ENCODE measurements around the gene JMJD7.
A peak's percentile ranks its signal among the peaks of the same experiment; 100 is the strongest.

JMJD7 gene

GRCh38 chr15:41801850-41802455 lies 25.9 kb upstream of the JMJD7 start:
- peak; percentile 54 for DNase-seq

- no peak for DNase-seq
These were observed 23.5 kb upstream of the JMJD7 start for GRCh38 chr15:41804361-41804760.

GRCh38 chr15:41804916-41805666 lies 22.8 kb upstream of the JMJD7 start:
- DNase-seq, result no peak

- DNase-seq, result no peak
These were observed 22.2 kb upstream of the JMJD7 start for GRCh38 chr15:41805711-41806110.

GRCh38 chr15:41806291-41807181 lies 21.4 kb upstream of the JMJD7 start:
- DNase-seq, result no peak

GRCh38 chr15:41809121-41809520 lies 18.8 kb upstream of the JMJD7 start:
- DNase-seq, result peak; percentile 55

GRCh38 chr15:41809526-41810220 lies 18.2 kb upstream of the JMJD7 start:
- no peak for DNase-seq

GRCh38 chr15:41810651-41811431 lies 17.1 kb upstream of the JMJD7 start:
- no peak for DNase-seq

GRCh38 chr15:41811432-41812195 lies 16.3 kb upstream of the JMJD7 start:
- peak; percentile 77 for DNase-seq

- no peak for DNase-seq
These were observed 15.0 kb upstream of the JMJD7 start for GRCh38 chr15:41812820-41813375.

GRCh38 chr15:41813426-41813825 lies 14.5 kb upstream of the JMJD7 start:
- no peak for DNase-seq

- no peak for DNase-seq
These were observed 13.4 kb upstream of the JMJD7 start for GRCh38 chr15:41814534-41814933.

GRCh38 chr15:41816788-41817187 lies 11.1 kb upstream of the JMJD7 start:
- DNase-seq, result no peak

GRCh38 chr15:41817327-41817726 lies 10.6 kb upstream of the JMJD7 start:
- no peak for DNase-seq

- no peak for DNase-seq
These were observed 10.1 kb upstream of the JMJD7 start for GRCh38 chr15:41817781-41818180.

- DNase-seq, result no peak
These were observed 8.3 kb upstream of the JMJD7 start for GRCh38 chr15:41819455-41820050.

- no peak for DNase-seq
These were observed 7.0 kb upstream of the JMJD7 start for GRCh38 chr15:41820791-41821423.

- DNase-seq, result no peak
These were observed 6.1 kb upstream of the JMJD7 start for GRCh38 chr15:41821831-41822230.

- no peak for DNase-seq
These were observed 5.4 kb upstream of the JMJD7 start for GRCh38 chr15:41822471-41822870.

GRCh38 chr15:41822957-41823356 lies 4.9 kb upstream of the JMJD7 start:
- no peak for DNase-seq
